Upper lobe of left lung (tissue), 4 donors: ENCODE results near the gene ESYT2.

Experiments used
- CTCF ChIP-seq, 6 experiments: fragments of 450-650 bp in 4 of 6; fragments of 200-600 bp in 2 of 6; sonication (generic) in 2 of 6; IDR thresholded peaks; one replicate each; pipeline ENCODE4 v1.5.1; 2016 to 2019; ENCODE audit warnings: antibody characterized with exemption in 6 of 6
- EP300 ChIP-seq, 4 donors: sonication (generic); formaldehyde crosslinking; IDR thresholded peaks; one replicate each; pipeline ENCODE4 v1.5.1; 2017; ENCODE audit warnings: antibody characterized with exemption in 4 of 4, control low read depth in 2 of 4
- POLR2A ChIP-seq, 4 donors: fragments of 450-650 bp; IDR thresholded peaks; one replicate each; pipeline ENCODE4 v1.5.1; 2016 to 2017; ENCODE audit warnings: antibody characterized with exemption in 4 of 4, mild to moderate bottlenecking in 2 of 4
- POLR2AphosphoS5 ChIP-seq, 2 donors: sonication (generic); formaldehyde crosslinking; IDR thresholded peaks; one replicate each; pipeline ENCODE4 v1.5.1; 2017; ENCODE audit warnings: antibody characterized with exemption in 2 of 2

- no peak for TF ChIP-seq CTCF (IDR thresholded peaks at IDR 0.05)
- TF ChIP-seq POLR2A (IDR thresholded peaks at IDR 0.05): peak in 1 of 4 donors; percentile 17
- no peak for TF ChIP-seq POLR2AphosphoS5 (IDR thresholded peaks at IDR 0.05)
- no peak for TF ChIP-seq EP300 (IDR thresholded peaks at IDR 0.05)
Observed at GRCh38 chr7:158816995-158817394, 12.3 kb downstream of the ESYT2 start.
